Iris pigment epithelial cell (primary cell): ENCODE results near the gene ADA.
A peak's percentile ranks its signal among the peaks of the same experiment; 100 is the strongest.
"Not testable (repeated sequence)": the region's sequence is repeated elsewhere in the genome, so short reads cannot be mapped to it uniquely, and the experiment has no call there.

Experiments
- DNase-seq: peaks from one replicate; pipeline ENCODE4 v3.0.0-alpha.2; 2011; ENCODE audit warnings: low read depth

The ADA gene

DNA sequence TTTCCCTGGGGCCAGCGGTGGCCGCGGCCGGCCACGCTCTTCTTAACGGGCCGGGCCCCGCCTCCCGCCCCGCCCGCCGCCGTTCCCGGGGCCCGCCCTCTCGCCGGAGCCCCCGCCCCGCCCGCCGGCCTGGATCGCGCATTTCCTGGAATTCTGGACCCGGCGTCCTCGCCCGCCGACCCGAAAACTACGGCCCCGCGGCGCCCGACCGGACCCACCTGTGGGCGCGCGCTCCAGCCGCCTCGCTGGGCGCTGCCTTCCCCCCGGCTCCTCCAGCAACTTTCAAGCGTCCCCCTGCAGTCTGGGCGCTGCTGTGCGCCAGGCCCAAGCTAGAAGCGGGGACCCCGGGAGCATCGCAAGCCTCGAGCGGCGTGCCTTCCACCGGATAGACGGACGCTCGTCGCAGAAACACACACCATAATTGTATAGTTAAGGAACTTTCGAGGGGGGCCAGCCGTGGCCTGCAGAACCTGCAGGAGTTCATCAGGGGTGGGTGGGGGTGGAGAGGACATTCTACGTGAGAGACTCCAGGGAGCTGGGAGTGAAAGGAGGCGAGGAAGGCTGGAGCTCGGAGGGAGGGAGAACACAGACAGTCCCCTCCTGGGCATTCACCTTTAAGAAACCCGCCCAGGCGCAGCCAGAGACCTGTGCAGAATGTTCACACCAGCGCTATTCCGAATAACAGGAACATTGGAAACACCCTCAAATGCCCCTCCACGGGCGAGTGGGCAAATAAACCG, at the start of gene ADA:
TSS of gene ADA (minus strand) at position 16 of the 740 bp plus-strand sequence. CDS start 92 bp downstream, outside the sequence.
- no peak for DNase-seq

DNA sequence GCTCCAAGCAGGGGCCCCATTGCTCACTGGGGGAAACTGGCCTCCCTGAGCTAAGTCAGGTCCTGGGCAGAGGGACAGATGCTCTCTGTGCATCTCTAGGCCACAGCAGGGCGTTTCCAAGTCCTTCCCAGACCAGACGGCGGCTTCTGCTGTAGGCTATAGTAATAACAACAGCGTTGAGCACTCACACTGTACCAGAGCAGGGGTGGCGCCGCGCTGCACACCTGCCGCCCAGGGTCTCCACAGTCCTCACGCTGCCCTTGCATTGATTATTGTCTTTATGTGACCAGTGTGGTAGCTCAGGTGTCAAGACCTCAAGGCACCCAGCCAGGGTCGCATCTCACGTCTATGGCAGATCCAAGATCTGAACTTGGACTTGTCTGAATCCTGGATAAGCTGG, 48.8 kb upstream of the ADA start:
- DNase-seq, result no peak

DNA sequence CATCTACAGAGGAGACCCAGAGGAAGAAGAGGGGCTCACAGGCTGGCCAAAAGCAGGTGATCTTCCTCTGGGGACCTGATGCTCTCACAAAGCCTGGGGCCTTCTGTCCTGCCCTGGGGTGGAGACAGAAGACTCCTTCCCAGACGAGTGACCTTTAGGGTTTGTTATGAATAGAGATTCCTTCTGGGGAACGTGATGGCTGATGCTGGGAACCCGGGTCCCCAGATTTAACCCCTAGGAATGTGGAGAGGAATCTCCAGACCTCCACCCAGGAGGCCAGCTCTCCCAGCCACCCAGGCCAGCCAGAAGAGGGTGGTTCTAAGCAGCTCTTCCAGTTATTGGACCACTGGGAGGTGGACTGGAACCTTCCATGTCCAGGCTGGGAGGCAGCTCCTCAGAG, 46.9 kb upstream of the ADA start:
- DNase-seq, result no peak

DNA sequence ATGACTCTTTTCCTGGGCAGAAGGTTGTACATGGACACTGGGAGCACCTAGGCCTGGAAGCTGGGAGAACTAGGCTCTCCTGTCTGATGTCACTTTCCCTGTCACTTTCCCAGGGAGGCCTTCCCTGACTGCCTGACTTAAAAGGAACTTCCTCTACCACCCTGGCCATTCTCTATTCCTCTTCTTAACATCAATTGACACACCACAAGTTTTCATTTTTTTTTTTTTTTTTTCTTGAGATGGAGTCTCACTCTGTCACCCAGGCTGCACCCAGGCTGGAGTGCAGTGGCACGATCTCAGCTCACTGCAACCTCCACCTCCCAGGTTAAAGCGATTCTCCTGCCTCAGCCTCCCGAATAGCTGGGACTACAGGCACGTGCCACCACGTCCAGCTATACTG, 45.5 kb upstream of the ADA start:
- not testable (repeated sequence) for DNase-seq

DNA sequence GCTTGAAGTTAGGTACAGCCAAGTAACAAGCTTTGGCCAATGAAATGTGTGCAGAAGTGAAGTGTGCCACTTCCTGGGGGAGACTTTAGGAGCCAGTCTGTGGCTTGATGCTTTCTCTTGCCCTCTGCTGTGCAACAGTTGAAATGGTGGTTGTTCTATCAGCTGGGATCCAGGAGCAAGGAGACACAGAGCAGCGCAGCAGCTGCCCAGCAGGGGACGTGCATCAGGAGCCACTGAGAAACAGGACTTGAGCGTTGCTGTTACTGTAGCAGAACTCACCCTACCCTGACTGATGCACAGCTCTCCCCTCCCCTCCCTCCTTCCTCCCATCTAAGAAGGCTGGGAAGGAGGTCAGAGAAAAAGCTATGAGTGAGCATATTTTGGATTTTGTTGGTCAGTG, 44.8 kb upstream of the ADA start:
- no peak for DNase-seq

- DNase-seq, result peak; percentile 65
These were observed 44.3 kb upstream of the ADA start for GRCh38 chr20:44695674-44696300.

GRCh38 chr20:44695295-44695673, 43.8 kb upstream of the ADA start:
- DNase-seq, result no peak

GRCh38 chr20:44694159-44694558, 42.7 kb upstream of the ADA start:
- DNase-seq, result no peak

GRCh38 chr20:44693627-44694026, 42.1 kb upstream of the ADA start:
- no peak for DNase-seq

DNA sequence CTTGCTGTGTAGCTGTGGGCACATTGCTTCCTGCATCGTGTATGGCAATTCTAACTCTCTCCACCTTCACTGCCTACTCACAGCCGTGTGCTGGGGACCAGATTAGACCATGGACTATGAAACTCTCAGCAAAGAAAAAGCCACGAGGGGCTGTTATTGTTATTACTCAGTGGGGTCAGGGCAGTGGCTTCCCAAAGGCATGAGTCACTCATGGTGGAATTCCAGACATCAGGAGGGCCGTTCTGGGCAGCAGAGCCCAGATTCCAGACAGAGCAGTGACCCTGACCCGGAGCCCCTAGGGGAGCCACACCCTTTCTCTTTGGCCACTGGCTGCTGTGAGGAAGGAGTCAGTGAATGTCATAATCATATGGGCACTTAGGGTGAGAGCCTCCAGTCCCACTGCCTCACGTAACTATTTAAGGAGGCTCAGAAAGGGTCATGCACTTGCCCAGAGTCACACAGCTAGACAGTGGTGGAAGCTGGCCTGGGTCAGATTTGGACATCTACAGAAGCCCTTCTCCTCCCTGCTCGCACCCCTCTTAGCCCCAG, 41.5 kb upstream of the ADA start:
- DNase-seq, result peak; percentile 93

- DNase-seq, result no peak
These were observed 40.2 kb upstream of the ADA start for GRCh38 chr20:44691424-44692423.

GRCh38 chr20:44690781-44691423, 39.4 kb upstream of the ADA start:
- DNase-seq, result no peak

DNA sequence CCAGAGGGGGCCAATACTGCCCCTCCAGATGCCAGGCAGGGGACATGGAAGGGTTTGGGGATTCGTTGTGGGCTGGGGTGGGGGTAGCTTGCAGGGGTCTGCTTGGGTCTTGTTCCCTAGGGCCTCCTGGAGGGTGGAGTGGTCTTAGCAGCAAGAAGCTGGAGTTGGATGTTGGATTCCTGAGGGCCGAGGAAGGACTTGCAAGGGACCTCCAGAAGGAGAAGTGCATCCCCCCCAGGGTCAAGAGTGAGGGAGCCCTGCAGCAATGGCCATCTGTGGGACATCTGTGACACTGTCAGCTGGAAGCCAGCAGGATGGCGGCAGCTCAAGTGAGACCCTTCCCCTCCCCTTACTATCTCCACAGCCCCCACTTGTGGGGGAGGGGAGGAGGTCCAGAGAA, 38.3 kb upstream of the ADA start:
- no peak for DNase-seq

- DNase-seq, result no peak
These were observed 36.6 kb upstream of the ADA start for GRCh38 chr20:44688053-44688625.

DNA sequence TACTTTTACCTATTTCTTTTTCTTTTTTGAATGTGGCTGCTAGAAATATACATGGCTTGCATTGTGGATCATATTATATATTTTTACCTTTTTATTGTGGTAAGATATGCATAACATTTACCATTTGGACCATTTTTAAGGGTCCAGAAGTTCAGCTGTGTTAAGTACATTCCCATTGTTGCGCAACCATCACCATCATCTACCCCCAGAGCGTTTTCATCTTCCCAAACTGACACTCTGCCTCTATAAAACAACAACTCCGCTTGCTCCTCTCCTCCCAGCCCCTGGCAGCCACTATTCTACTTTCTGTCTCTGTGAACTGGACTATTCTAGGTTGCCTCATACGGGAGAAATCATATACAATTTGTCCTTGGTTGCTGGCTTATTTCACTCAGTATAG, 35.4 kb upstream of the ADA start:
- no peak for DNase-seq

GRCh38 chr20:44684047-44684967, 32.8 kb upstream of the ADA start:
- DNase-seq, result no peak

DNA sequence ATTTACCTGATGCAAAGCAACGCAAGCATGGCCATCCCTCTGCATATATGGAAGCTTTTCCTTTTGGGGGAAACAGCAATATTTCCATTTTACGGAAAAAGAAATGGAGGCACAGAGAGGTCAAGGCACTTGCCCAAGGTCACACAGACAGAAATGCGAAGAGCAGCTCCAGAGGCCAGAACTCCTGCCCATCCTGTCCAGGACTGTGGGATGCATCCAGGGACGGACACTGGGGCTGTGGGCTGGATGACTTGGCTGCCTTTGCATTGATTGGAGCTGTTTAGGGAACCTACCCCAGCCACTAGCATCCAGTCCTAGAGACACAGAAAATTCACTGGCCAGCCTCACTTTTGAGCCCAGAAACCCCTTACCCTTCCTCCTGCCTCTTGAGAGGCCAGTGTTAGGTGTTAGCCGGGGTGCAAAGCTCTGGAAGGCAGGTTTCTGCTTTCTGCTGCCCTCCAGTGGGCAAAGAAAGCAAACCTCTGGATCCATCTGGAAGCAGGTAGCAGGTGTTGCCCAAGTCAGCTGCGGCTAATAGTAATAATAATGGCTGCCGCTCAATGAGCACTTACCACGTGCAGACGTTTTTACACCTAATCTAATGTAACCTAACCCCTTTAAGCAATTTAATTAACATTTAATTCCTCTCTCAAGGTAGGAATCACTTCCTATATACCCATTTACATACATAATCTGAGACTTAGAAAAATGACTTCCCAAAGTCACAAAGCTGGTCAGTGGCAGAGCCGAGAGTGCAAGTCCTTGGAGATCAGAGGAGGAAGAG, 32.0 kb upstream of the ADA start:
- DNase-seq, result peak; percentile 50

DNA sequence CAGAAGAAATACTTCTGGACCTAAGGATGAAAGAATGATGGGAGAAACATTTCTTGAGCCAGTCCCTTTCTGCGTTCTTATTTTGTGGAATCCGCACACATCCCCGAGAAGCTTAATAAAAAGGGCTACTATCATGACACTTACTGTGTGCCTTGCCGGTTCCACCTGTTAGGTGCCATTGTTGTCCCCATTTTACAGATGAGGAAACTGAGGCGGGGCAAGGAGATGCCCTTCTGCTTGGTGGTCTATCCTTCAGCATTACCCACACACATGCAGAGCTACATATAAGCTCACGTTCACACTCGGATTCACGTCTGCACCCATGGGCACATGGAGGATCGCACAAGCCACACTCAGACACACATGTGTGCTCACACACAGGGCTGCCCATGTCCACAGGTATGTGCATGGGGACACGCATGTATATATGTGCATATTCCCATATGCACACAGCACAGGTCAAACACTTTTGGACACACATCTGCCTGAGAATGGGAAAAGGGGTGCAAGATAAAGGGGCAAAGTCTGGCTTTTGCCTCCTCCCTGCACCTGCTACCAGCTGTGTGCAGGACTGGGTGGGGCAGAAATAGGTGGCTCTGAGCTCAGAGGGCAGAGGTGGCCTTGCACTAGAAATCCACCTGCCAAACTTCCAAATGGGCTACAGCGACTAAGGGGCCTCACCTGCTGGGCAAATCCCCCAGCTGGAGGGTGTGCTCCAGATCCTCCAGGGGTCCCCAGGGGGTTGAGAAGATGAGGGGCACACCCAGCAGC, 30.5 kb upstream of the ADA start:
- no peak for DNase-seq
